GM18909 (cell line): ENCODE data around the gene HADHB.
"Not testable (repeated sequence)": the region's sequence is repeated elsewhere in the genome, so short reads cannot be mapped to it uniquely, and the experiment has no call there.

Source experiments
- ATAC-seq: cut with Tn5 transposase; IDR thresholded peaks from one replicate; pipeline ENCODE4 v1.9.1; 2021; ENCODE audit warnings: mild to moderate bottlenecking; ENCODE audit not compliant: unreplicated experiment, poor library complexity

HADHB gene

DNA sequence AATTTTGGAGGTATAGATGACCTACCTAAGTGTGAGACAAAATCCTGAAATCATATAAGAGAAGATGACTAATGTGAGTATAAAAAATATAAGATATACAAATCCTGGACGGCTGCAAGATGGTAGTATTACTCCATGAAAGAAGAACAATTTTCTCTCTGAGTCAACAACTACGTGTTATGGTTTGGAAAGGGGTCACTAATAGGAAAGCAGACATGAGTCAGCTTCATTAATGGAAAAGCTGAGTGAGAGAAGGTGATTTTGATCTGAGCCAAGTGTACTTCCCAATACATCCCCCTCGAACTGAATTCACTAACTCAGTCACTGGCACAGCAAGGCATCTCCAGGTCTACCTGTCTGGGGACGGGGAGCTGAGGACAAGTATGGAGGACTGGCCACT is 81.1 kb downstream of the HADHB start:
- no peak for ATAC-seq

DNA sequence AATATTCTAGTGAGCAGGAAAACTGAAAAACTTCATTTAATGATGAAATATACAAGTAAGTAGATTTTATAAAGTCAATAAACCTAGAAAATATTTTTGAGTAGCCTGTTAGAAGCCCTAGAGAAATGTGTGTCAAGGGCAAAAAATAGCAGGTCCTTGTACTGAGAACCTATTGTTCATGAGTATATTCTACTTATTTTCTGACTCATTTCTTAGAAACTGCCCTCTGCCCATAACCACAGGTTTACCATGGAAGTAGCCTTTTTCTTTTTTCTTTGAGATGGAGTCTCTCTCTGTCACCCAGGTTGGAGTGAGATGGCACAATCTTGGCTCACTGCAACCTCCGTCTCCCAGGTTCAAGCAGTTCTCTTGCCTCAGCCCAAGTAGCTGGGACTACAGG is 81.8 kb downstream of the HADHB start:
- no peak for ATAC-seq

DNA sequence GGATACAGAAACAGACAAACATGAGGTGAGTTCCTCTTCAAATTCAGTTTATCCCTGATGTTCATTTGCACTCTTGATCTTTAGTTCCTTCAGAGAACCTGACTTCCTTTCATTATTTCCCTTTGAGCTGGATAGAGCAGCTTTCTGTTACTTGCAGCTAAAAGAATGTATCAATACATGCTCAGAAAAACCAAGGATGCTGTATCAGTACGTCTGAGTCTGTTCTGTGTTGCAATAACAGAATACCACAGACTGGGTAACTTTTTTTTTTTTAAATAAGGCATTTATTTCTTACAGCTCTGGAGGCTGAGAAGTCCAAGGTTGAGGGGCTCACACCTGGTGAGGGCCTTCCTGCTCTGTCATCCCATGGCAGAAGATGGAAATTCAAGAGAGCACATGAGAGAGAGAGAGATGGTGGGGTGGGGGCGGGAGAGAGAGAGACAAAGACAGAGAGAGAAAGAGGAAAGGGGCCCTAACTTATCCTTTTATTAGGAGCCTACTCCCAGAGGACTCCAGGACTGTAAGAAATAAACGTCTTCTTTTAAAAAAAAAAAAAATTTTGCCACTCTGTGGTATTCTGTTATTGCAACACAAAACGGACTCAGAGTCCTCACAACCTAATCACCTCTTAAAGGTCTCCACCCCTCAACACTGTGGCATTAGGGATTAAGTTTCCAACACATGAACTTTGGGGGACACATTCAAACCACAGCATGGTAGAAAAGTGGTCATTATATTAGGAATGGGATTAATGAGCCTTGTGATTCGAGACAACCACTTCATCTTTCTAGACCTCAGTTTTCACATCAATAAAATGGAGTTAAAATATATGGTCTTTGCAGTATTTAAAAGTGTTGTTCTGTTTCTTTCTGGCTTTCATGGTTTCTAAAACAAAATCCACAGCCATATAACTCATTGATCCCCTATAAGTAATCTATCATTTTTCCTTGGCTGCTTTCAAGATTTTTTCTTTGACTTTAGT is 82.8 kb downstream of the HADHB start:
- ATAC-seq: no peak

DNA sequence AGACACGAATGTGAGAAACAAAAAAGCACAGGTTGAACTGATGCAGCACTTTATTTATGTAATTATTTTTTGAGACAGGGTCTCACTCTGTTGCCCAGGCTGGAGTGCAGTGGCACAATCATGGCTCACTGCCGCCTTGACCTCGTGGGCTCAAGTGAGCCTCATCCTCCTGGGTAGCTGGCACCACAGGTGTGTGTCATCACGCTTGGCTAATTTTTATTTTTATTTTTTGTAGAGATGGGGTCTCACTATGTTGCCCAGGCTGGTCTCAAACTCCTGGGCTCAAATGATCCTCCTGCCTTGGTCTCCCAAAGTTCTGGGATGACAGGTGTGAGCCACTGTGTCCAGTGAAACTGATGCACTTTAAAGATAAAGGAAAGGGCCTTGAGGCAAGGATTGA is 84.3 kb downstream of the HADHB start:
- not testable (repeated sequence) for ATAC-seq

DNA sequence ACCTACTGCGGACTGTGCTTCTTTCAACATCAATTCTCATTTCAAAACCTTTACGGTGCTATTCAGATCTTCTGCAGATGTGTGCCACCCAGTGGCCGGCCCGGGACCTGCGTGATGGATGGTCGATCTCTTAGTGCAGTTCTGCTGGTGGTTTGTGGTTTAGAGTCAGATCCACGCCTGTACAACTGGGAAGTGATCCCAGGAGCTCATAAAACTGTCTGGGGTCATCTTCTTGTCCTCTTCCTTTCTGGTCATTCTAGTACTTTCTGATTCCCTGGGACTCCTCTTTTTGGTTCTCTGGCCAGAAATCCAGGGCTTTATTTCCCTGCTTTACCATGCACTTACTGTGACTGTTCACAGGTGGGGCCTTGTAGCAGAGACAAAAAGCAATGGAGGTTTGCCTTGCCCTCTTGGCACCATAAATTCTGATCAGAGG is 85.4 kb downstream of the HADHB start:
- peak; percentile 77 for ATAC-seq

DNA sequence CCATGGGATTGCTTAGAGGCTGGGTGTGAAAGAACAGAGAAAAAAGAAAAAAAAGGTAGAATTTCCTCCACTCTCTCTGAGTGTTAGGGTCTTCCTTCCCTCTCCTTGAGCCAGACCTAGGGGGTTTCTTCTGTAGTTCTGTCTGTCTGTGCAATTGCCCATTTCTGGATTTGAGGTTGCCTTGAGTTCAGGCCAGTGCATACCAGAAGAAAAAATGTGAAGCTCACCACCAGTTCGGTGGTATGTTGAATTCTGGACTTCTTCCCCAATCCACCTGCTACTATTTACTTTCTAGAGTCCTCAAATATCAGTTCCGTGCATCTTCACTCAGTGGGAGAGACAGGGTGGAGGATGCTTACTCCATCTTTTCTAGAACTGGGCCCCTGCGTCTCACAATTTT is 85.9 kb downstream of the HADHB start:
- ATAC-seq: no peak

DNA sequence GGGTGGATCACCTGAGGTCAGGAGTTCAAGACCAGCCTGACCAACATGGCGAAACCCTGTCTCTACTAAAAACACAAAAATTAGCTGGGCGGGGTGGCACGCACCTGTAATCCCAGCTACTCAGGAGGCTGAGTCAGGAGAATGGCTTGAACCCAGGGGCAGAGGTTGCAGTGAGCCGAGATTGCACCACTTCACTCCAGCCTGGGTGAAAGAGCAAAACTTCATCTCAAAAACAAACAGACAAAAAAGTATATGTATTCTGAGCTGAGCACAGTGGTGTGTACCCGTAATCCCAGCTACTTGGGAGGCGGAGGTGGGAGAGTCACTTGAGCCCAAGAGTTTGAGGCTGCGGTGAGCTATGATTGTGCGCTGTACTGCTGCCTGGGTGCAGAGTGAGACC is 86.6 kb downstream of the HADHB start:
- ATAC-seq: not testable (repeated sequence)

DNA sequence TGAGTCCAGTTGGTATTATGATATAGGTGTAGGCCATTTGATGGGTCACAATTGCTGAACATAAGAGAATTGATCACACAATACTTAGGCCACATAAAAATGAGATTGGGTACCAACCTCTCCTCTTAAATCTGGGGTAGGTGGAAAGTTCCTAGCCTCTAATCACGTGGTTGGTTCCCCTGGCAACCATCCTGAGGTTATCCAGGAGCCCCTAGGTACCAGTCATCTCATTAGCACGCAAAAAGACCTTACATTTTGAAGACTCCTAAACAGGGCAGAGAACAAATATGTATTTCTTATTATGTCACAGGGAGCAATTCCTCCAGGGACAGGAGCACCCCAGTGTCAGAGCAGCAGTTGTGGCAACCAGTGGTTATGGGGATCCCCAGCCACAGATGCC is 88.6 kb downstream of the HADHB start:
- no peak for ATAC-seq

DNA sequence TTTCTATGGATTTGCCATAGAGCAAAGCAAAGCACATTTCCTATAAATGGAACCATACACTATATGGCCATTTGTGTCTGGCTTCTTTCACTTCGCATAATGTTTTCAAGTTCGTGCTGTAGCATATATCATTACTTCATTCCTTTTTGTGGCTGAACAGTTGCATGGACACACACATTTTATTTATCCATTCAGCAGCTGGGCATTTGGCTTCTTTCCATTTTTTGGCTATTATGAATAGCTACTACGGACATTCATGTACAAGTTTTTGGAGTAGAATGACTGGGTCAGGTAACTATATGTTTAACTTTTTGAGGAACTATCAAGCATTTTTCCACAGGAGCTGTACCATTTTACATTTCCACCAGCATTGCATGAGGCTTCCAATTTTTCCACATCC is 90.5 kb downstream of the HADHB start:
- ATAC-seq: no peak

DNA sequence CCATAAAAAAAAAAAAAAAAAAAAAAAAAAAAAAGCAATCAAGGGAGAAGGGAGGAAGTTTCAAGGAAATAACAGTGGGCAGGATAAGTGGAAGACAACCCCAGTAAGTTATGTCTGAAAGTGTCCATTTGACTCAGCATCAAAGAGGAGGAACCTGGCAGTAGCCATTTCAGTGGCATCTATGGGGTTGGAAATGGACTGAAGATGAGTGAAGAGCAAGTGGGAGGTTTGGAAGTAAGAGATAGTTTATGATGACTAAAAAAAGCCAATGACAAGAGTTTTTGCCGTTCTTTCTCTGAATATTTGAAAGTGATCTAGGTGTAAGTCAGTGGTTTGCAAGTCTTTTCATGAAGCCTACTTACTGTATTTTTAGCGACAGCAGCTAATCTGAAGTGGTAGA is 92.0 kb downstream of the HADHB start:
- no peak for ATAC-seq

DNA sequence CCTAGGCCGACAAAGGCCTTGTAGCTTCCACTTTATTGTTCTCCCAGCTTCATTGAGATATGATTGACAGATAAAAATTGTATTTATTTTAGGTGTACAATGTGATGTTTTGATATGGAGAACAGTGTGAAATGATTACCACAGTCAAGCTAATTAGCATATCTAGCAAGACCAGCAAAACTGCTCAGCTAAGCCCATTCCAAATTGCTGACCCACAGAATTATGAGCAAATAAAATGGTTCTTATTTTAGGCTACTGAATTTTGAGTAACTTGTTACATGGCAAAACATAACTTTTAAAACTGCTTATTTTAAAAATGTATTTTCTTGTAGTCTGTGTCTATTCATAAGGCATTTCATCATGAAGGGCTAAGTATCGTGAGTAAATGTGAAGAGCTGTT is 92.6 kb downstream of the HADHB start:
- no peak for ATAC-seq
